ENCODE data around the gene CLEC4M. TPM values are rescaled to one million over a fixed set of nuclear protein-coding genes. Genes with fewer than 3 reads are reported as not detected.

Gene CLEC4M
- total and polyA plus RNA-seq, 2 of the 8 experiments (the other 6 are each of a cell fraction or from before 2014, with no cell fraction given) = not detected

DNA sequence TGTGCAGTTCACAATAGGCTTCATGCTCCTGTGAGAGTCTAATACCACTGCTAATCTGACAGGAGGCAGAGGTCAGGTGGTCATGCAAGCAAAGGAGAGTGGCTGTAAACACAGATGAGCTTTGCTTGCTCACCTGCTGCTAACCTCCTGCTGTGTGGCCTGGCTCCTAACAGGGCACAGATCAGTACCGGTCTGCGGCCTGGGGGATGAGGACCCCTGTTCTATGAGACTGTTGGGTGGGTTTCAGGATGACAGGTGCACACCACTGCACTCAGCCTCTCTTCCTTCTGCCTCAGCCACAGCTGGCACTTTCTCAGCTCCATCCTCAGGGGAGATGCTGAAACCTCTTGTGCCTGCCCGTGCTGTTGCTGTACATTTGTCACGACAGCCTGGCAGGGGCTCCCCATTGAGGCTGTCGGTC is 40.8 kb upstream of the CLEC4M start (continued):
- no peak for TF ChIP-seq POU5F1 (IDR thresholded peaks at IDR 0.05; ENCODE audit: low read depth, low read length)
- no peak for TF ChIP-seq CBX8 (IDR thresholded peaks at IDR 0.05; ENCODE audit: borderline replicate concordance, low read depth, low read length)
- no peak for TF ChIP-seq KDM1A (IDR thresholded peaks at IDR 0.05; ENCODE audit: borderline replicate concordance, low read length)
- TF ChIP-seq CREB1 (IDR thresholded peaks at IDR 0.05) = no peak
- no peak for TF ChIP-seq POLR2A (IDR thresholded peaks at IDR 0.05; ENCODE audit: control extremely low read depth in 1 of 2, low read depth in 2 of 2, low read length in 2 of 2)
- no peak for TF ChIP-seq NANOG (IDR thresholded peaks at IDR 0.05; ENCODE audit: insufficient read depth, low read depth, low read length, poor library complexity, severe bottlenecking)

Data from H1 (cell line).